A549 (cell line): ENCODE results near the gene EWSR1. TPM values are rescaled to one million over a fixed set of nuclear protein-coding genes. Genes with fewer than 3 reads are reported as not detected.
A peak's percentile ranks its signal among the peaks of the same experiment; 100 is the strongest.

Source experiments
- ATAC-seq, 2 experiments: fragments of 200-7000 bp in 1 of 2; fragments of >200 bp in 1 of 2; cut with Nextera tagmentation in 1 of 2; cut with Tn5 transposase in 1 of 2; 3 replicates each; pipeline versions ENCODE4 v1.8.0 to v1.9.1; 2018 to 2020; ENCODE audit warnings: mild to moderate bottlenecking in 1 of 2, moderate library complexity in 1 of 2
- CTCF ChIA-PET: fragments of 300-600 bp; sonication (Branson Sonifier 250); formaldehyde crosslinking; extraction: SDS; loops from one replicate; lab custom pipeline; 2021; ENCODE audit warnings: antibody characterized with exemption, inconsistent platforms; lab: Yijun Ruan, JAX
- POLR2A ChIA-PET: fragments of 350-600 bp; formaldehyde crosslinking; extraction: SDS; loops from one replicate; lab custom pipeline; 2021; ENCODE audit warnings: antibody characterized with exemption, inconsistent platforms; lab: Yijun Ruan, JAX
- DNase-seq, 2 experiments: peaks; one replicate each; pipeline versions ENCODE4 v3.0.0 to v3.0.0-alpha.2; 2011 to 2016; ENCODE audit warnings: low read depth in 1 of 2, low spot score in 1 of 2
- FAIRE-seq: peaks from 2 replicates; lab custom pipeline; 2011; peaks lifted over from hg19 to GRCh38; lab: Jason Lieb, UNC
- H3K27ac ChIP-seq, 2 experiments: fragments of >200 bp; sonication (Bioruptor Twin); formaldehyde crosslinking; 3 replicates each; pipeline ENCODE4 v1.5.1; 2016 to 2017
- H3K4me1 ChIP-seq: fragments of >200 bp; sonication (Bioruptor Twin); formaldehyde crosslinking; 3 replicates; pipeline ENCODE4 v1.6.1; 2016
- H3K4me2 ChIP-seq: fragments of >200 bp; sonication (Bioruptor Twin); formaldehyde crosslinking; 3 replicates; pipeline ENCODE4 v1.6.1; 2016
- H3K4me3 ChIP-seq: fragments of >200 bp; sonication (Bioruptor Twin); formaldehyde crosslinking; 3 replicates; pipeline ENCODE4 v1.5.1; 2016
- H3K9me3 ChIP-seq: fragments of >200 bp; sonication (Bioruptor Twin); formaldehyde crosslinking; 3 replicates; pipeline ENCODE4 v1.6.1; 2016
- ATOH8 ChIP-seq: fragments of 250-450 bp; sonication (Bioruptor Pico); IDR thresholded peaks from 2 replicates; pipeline ENCODE4 v1.5.0; 2020; ENCODE audit warnings: low read depth, mild to moderate bottlenecking, moderate library complexity
- BCL3 ChIP-seq: fragments of >200 bp; sonication (Bioruptor Twin); formaldehyde crosslinking; IDR thresholded peaks from 3 replicates; pipeline ENCODE4 v1.6.1; 2016
- BHLHE40 ChIP-seq: IDR thresholded peaks from 2 replicates; pipeline ENCODE4 v1.6.1; 2012; ENCODE audit warnings: low read depth, low read length, inconsistent platforms
- CBX8 ChIP-seq: fragments of 200-600 bp; sonication (generic); IDR thresholded peaks from 2 replicates; pipeline ENCODE4 v1.6.1; 2016
- CHD2 ChIP-seq: fragments of 150-350 bp; IDR thresholded peaks from 2 replicates; pipeline ENCODE4 v1.6.1; 2014; ENCODE audit warnings: low read length; ENCODE audit not compliant: partially characterized antibody
- CHD4 ChIP-seq: fragments of 200-600 bp; sonication (generic); IDR thresholded peaks from 2 replicates; pipeline ENCODE4 v1.6.1; 2016; ENCODE audit warnings: antibody characterized with exemption, mild to moderate bottlenecking, borderline replicate concordance
- FOSB ChIP-seq: fragments of 250-450 bp; sonication (Bioruptor Pico); IDR thresholded peaks from 2 replicates; pipeline ENCODE4 v1.5.0; 2020; ENCODE audit warnings: mild to moderate bottlenecking, moderate library complexity
- HOXB5 ChIP-seq: fragments of 250-450 bp; sonication (Bioruptor Pico); IDR thresholded peaks from 2 replicates; pipeline ENCODE4 v1.5.0; 2020; ENCODE audit warnings: mild to moderate bottlenecking, moderate library complexity
- KDM5A ChIP-seq: fragments of 200-600 bp; sonication (generic); IDR thresholded peaks from 2 replicates; pipeline ENCODE4 v1.6.1; 2016; ENCODE audit warnings: antibody characterized with exemption, mild to moderate bottlenecking
- MAFK ChIP-seq: fragments of 450-650 bp; IDR thresholded peaks from 2 replicates; pipeline ENCODE4 v1.6.1; 2014; ENCODE audit not compliant: partially characterized antibody
- RAD21 ChIP-seq, 2 experiments: fragments of >200 bp in 1 of 2; sonication (Bioruptor Twin) in 1 of 2; formaldehyde crosslinking in 1 of 2; IDR thresholded peaks in 1 of 2; conservative IDR thresholded peaks in 1 of 2; 2 replicates in 1 of 2; 3 replicates in 1 of 2; pipeline ENCODE4 v1.6.1; 2012 to 2018; ENCODE audit warnings: inconsistent platforms in 1 of 2
- REST ChIP-seq: fragments of 200-600 bp; sonication (generic); IDR thresholded peaks from 2 replicates; pipeline ENCODE4 v1.6.1; 2016; ENCODE audit warnings: antibody characterized with exemption, mild to moderate bottlenecking, moderate library complexity
- RNF2 ChIP-seq: fragments of 200-600 bp; sonication (generic); IDR thresholded peaks from 2 replicates; pipeline ENCODE4 v1.6.1; 2016; ENCODE audit warnings: low read depth, mild to moderate bottlenecking, antibody characterized with exemption, moderate library complexity, borderline replicate concordance
- SMC3 ChIP-seq: fragments of >200 bp; sonication (Bioruptor Twin); formaldehyde crosslinking; IDR thresholded peaks from 3 replicates; pipeline ENCODE4 v1.6.1; 2018; ENCODE audit warnings: inconsistent platforms
- TFCP2L1 ChIP-seq: fragments of 250-450 bp; sonication (Bioruptor Pico); IDR thresholded peaks from 2 replicates; pipeline ENCODE4 v1.5.0; 2021; ENCODE audit warnings: mild to moderate bottlenecking
- ZNF302 ChIP-seq: fragments of 250-450 bp; sonication (Bioruptor Pico); IDR thresholded peaks from 2 replicates; pipeline ENCODE4 v1.9.0; 2021; ENCODE audit warnings: inconsistent platforms, mild to moderate bottlenecking, moderate library complexity
- WGBS: methylation state at CpG from one replicate; pipeline ENCODE4 v1.1.6; 2017; ENCODE audit errors: missing lambda C conversion rate; 5-methylcytosine and 5-hydroxymethylcytosine counted together
- polyA plus RNA-seq, 4 experiments: library from polyadenylated mRNA; depleted of rRNA in 3 of 4; stranded (reverse); fragments of >200 nt; fragmentation: RNase III in 1 of 4; extraction: RNeasy Plus Mini Kit Qiagen cat#74134 plus additional on column Dnase treatment in 1 of 4; gene quantifications; 2 replicates in 3 of 4; 3 replicates in 1 of 4; pipeline ENCODE4 v1.2.3, GENCODE V29; 2011 to 2017

The EWSR1 gene
- polyA plus RNA-seq, 2 of the 4 experiments (the other 2 are of a cell fraction): 146 to 281 TPM

- peak within 1 kb of the TSS in 1 of 2 experiments; percentile 59; a peak in 3 of 6 replicates for H3K27ac ChIP-seq
- POLR2A ChIA-PET: no interaction called here
- TF ChIP-seq RNF2 (no peak), KDM5A (no peak), FOSB (no peak), HOXB5 (CRISPR knock-in tag) (no peak), RAD21 (conservative IDR thresholded peaks at IDR 0.05 in 1 of 2, IDR thresholded peaks at IDR 0.05 in 1 of 2) (no peak), CBX8 (no peak), TFCP2L1 (CRISPR knock-in tag) (no peak)
- TF ChIP-seq, all 56 proteins: peak for 0
- DNase-seq: no peak
- CTCF ChIA-PET: interaction anchor here (0.6 to 2.2 kb wide), 3 partner anchors 11 to 144 kb away, joined by 3 to 6 read pairs (median 4); no protein-coding TSS in a partner anchor
- peak within 1 kb of the TSS; percentile 83 for H3K4me2 ChIP-seq
- 66% methylated on average over 25 of the region's 103 CpGs for WGBS
- peak within 1 kb of the TSS; percentile 42 for H3K4me3 ChIP-seq
- no peak for FAIRE-seq
- ATAC-seq: no peak
- H3K4me1 ChIP-seq: peaks cover 20% of the 10 kb centered on the region
- H3K9me3 ChIP-seq: no peaks in the 10 kb centered on the region
Observed at GRCh38 chr22:29315286-29316140, 47.4 kb downstream of the EWSR1 start, which contains the start of gene RASL10A. Gene RASL10A (minus strand): TSS chr22:29315697. CDS start chr22:29315246, 451 bp downstream.

- no peak overlapping the region for H3K4me3 ChIP-seq
- ATAC-seq (no peak), FAIRE-seq (no peak), DNase-seq (no peak)
- H3K9me3 ChIP-seq: no peaks in the 10 kb centered on the region
- CTCF ChIA-PET: interaction anchor here (0.6 to 1.9 kb wide), 3 partner anchors 10 to 43 kb away, joined by 3 to 5 read pairs (median 4); no protein-coding TSS in a partner anchor
- no peak overlapping the region for H3K27ac ChIP-seq
- TF ChIP-seq ATOH8 (CRISPR knock-in tag): no peak
- no peak for TF ChIP-seq CHD4
- no peak for TF ChIP-seq BCL3
- no peak for TF ChIP-seq HOXB5 (CRISPR knock-in tag)
- no peak for TF ChIP-seq SMC3
- no peak overlapping the region for H3K4me2 ChIP-seq
- POLR2A ChIA-PET: no interaction called here
- WGBS: 80% methylated on average over 16 of the region's 18 CpGs
- peaks cover 12% of the 10 kb centered on the region for H3K4me1 ChIP-seq
Observed at GRCh38 chr22:29316141-29316828, 48.2 kb downstream of the EWSR1 start.

GRCh38 chr22:29317827-29318454 is 49.9 kb downstream of the EWSR1 start:
- CTCF ChIA-PET: interaction anchor here (0.7 to 1.9 kb wide), 5 partner anchors 8 to 45 kb away, joined by 3 to 5 read pairs (median 3); partner anchors contain the start of gene GAS2L1
- POLR2A ChIA-PET: no interaction called here
- ATAC-seq (no peak), DNase-seq (no peak)
- H3K4me1 ChIP-seq: peaks cover 8% of the 10 kb centered on the region; the same call in 1 of the 3 replicates
- H3K4me2 ChIP-seq: no peak overlapping the region
- TF ChIP-seq CHD2 (no peak), CBX8 (no peak), BHLHE40 (no peak), BCL3 (no peak), ZNF302 (CRISPR knock-in tag) (no peak), REST (no peak), MAFK (no peak)
- TF ChIP-seq, all 56 proteins: peak for 0
- Histone ChIP-seq H3K9me3 (no peaks in the 10 kb centered on the region), H3K4me3 (no peak overlapping the region), H3K27ac (no peak overlapping the region)
- FAIRE-seq: no peak
- WGBS: 89% methylated on average over 17 of the region's 18 CpGs
